Smooth muscle cell (in vitro differentiated cells): Measurements from ENCODE around the gene COL18A1. TPM values are rescaled to one million over a fixed set of nuclear protein-coding genes. Genes with fewer than 3 reads are reported as not detected.

ENCODE experiments used
- DNase-seq: peaks from one replicate; lab custom pipeline; 2025; ENCODE audit not compliant: unreplicated experiment; lab: John Stamatoyannopoulos, UW
- H2AFZ ChIP-seq: fragments of 200-600 bp; sonication (generic); 2 replicates; pipeline ENCODE4 v1.6.0; 2016; ENCODE audit warnings: antibody characterized with exemption, low read depth, mild to moderate bottlenecking
- H3F3A ChIP-seq: fragments of 200-600 bp; sonication (generic); 2 replicates; pipeline ENCODE4 v1.6.0; 2017; ENCODE audit warnings: antibody characterized with exemption, low read depth
- H3K27ac ChIP-seq: fragments of 200-600 bp; sonication (generic); 2 replicates; pipeline ENCODE4 v1.5.1; 2016; ENCODE audit warnings: low read depth, mild to moderate bottlenecking
- H3K27me3 ChIP-seq: fragments of 200-600 bp; sonication (generic); 2 replicates; pipeline ENCODE4 v1.6.1; 2016; ENCODE audit warnings: low read depth, mild to moderate bottlenecking
- H3K36me3 ChIP-seq: fragments of 200-600 bp; sonication (generic); 2 replicates; pipeline ENCODE4 v1.5.1; 2016; ENCODE audit warnings: low read depth
- H3K4me1 ChIP-seq: fragments of 200-600 bp; sonication (generic); 2 replicates; pipeline ENCODE4 v1.5.1; 2016; ENCODE audit warnings: low read depth
- H3K4me2 ChIP-seq: fragments of 200-600 bp; sonication (generic); 2 replicates; pipeline ENCODE4 v1.6.0; 2016; ENCODE audit warnings: mild to moderate bottlenecking
- H3K4me3 ChIP-seq: fragments of 200-600 bp; sonication (generic); 2 replicates; pipeline ENCODE4 v1.5.1; 2016; ENCODE audit warnings: mild to moderate bottlenecking
- H3K79me2 ChIP-seq: fragments of 200-600 bp; sonication (generic); 2 replicates; pipeline ENCODE4 v1.6.0; 2016; ENCODE audit warnings: low read depth, mild to moderate bottlenecking
- H3K9ac ChIP-seq: fragments of 200-600 bp; sonication (generic); 2 replicates; pipeline ENCODE4 v1.6.0; 2016; ENCODE audit warnings: low read depth
- H3K9me3 ChIP-seq: fragments of 200-600 bp; sonication (generic); replicated peaks from 2 replicates; pipeline ENCODE4 v1.5.1; 2016; ENCODE audit warnings: low read depth
- H4K20me1 ChIP-seq: fragments of 200-600 bp; sonication (generic); 2 replicates; pipeline ENCODE4 v1.6.0; 2016; ENCODE audit warnings: low read depth
- CTCF ChIP-seq: fragments of 200-600 bp; sonication (generic); IDR thresholded peaks from 2 replicates; pipeline ENCODE4 v1.5.1; 2017; ENCODE audit warnings: borderline replicate concordance, mild to moderate bottlenecking, antibody characterized with exemption; ENCODE audit not compliant: insufficient read depth, poor library complexity, severe bottlenecking
- WGBS: methylation state at CpG from one replicate; pipeline ENCODE4 v1.1.7; 2016; ENCODE audit warnings: low lambda C conversion rate; 5-methylcytosine and 5-hydroxymethylcytosine counted together
- polyA plus RNA-seq: library from polyadenylated mRNA; unstranded; fragments of >200 nt; fragmentation: Nextera tagmentation; extraction: Ambion mirVana; gene quantifications from 2 replicates; pipeline ENCODE4 v1.2.1, GENCODE V29; 2016
- total RNA-seq: library from RNA; depleted of rRNA; stranded (reverse); fragments of >200 nt; gene quantifications from 2 replicates; pipeline ENCODE4 v1.2.3, GENCODE V29; 2014

COL18A1 gene
- total and polyA plus RNA-seq, 2 experiments from 2014 or later: 192 to 485 TPM

DNA sequence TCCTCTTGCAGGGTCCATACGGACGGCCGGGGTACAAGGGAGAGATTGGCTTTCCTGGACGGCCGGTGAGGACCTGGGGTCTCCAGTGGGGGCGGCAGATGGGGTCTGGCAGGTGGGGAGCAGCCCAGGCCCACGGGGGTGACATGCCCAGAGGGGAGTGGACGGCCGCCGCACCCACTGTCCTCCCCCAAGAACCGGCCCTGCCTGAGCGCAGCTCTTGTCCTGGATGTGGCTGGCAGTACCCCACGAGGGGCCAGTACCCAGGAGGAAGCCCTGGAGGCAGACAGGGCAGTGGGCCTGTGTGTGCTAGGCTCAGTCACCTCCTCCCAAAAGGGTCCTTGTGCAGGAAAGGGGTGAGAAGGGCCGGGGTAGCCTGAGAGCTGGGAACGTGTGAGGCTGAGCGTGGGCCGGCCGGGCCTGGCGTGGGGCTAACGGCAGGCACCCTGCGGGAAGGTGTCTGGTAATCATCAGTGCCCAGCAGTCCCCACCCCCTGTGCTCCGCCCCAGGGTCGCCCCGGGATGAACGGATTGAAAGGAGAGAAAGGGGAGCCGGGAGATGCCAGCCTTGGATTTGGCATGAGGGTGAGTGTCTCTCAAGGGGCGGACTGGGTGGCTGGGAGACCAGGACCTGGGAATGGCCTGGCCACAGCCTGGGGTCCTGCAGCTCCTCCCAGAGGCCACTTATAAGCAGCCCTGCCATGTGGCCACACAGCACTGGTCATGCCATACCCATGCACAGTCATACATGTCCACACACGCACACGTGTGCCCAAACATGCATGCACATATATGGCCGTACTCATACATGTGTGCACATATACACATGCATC is 90.1 kb downstream of the COL18A1 start:
- no peak overlapping the region for H2AFZ ChIP-seq
- no peak for DNase-seq
- H3K9me3 ChIP-seq: no peaks in the 10 kb centered on the region
- peaks cover 13% of the 10 kb centered on the region for H4K20me1 ChIP-seq
- H3K79me2 ChIP-seq: no peaks in the 10 kb centered on the region
- 95% methylated on average over 25 of the region's 30 CpGs for WGBS
- H3K4me3 ChIP-seq: no peak overlapping the region
- H3K27me3 ChIP-seq: no peaks in the 10 kb centered on the region
- no peaks in the 10 kb centered on the region for H3F3A ChIP-seq
- TF ChIP-seq CTCF: no peak
- no peak overlapping the region for H3K27ac ChIP-seq
- H3K36me3 ChIP-seq: no peaks in the 10 kb centered on the region
- H3K9ac ChIP-seq: no peak overlapping the region
- no peaks in the 10 kb centered on the region for H3K4me1 ChIP-seq
- no peak overlapping the region for H3K4me2 ChIP-seq

GRCh38 chr21:45496151-45496967 is 91.4 kb downstream of the COL18A1 start:
- H4K20me1 ChIP-seq: peaks cover 13% of the 10 kb centered on the region
- no peaks in the 10 kb centered on the region for H3K9me3 ChIP-seq
- H3K4me2 ChIP-seq: no peak overlapping the region
- H3K4me1 ChIP-seq: no peaks in the 10 kb centered on the region
- DNase-seq: no peak
- H3K27ac ChIP-seq: no peak overlapping the region
- 96% methylated on average over 18 of the region's 18 CpGs for WGBS
- no peak for TF ChIP-seq CTCF
- no peaks in the 10 kb centered on the region for H3K36me3 ChIP-seq
- no peaks in the 10 kb centered on the region for H3K79me2 ChIP-seq
- H3K4me3 ChIP-seq: no peak overlapping the region
- H3F3A ChIP-seq: no peaks in the 10 kb centered on the region
- H2AFZ ChIP-seq: no peak overlapping the region
- H3K27me3 ChIP-seq: no peaks in the 10 kb centered on the region
- H3K9ac ChIP-seq: no peak overlapping the region

DNA sequence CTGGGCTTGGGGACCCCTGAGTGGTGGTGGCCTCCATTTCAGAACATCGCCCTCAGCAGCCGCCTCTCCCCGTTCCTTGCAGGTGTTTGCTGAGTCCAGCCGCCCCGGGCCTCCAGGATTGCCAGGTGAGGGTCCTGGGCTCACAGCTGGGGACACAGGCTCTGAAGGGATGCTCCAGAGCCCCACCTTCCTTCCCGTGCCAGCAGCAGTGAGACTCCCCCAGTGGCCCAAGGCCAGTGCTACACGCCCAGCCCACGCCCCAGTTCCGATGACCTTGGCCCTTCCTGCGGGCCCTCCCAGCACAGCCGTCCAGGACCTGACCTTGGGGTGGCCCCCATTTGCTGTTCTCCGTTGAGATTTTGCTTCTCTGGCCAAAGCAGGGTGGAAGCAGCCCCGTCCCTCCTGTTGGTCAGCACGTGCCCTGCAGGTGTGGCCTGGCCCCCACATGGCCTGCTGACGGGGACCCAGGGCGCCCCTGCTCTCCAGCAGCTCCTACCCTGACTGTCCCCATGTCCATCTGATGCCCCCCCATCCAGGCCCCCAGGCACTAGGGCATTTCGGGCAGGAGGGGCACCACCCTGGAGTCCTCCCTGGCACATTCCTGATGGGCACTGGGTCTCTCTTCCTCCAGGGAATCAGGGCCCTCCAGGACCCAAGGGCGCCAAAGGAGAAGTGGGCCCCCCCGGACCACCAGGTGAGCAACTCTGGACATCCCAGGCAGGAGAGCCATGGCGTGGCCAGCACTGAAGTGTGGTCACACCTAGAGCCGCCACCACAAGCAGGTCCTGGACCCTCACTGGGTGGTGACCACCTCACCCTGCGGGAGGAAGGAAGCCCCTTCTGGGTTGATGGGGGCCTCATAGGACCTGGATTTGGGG is 92.2 kb downstream of the COL18A1 start:
- DNase-seq: no peak
- Histone ChIP-seq H4K20me1 (peaks cover 8% of the 10 kb centered on the region), H2AFZ (no peak overlapping the region), H3K4me3 (no peak overlapping the region), H3K36me3 (no peaks in the 10 kb centered on the region), H3K79me2 (no peaks in the 10 kb centered on the region), H3K9me3 (no peaks in the 10 kb centered on the region), H3K4me1 (no peaks in the 10 kb centered on the region), H3K27ac (no peak overlapping the region), H3K4me2 (no peak overlapping the region), H3K9ac (no peak overlapping the region), H3K27me3 (no peaks in the 10 kb centered on the region), H3F3A (no peaks in the 10 kb centered on the region)
- WGBS: 99% methylated on average over 22 of the region's 22 CpGs
- TF ChIP-seq CTCF: no peak
